Testis (tissue), 2 donors: ENCODE data around the gene TOGARAM1.

ENCODE experiments used
- POLR2A ChIP-seq: fragments of 450-650 bp; IDR thresholded peaks from one replicate; pipeline ENCODE4 v1.6.1; 2017; ENCODE audit warnings: antibody characterized with exemption, mild to moderate bottlenecking, moderate library complexity
- TF ChIP-seq, protein P1 (sequence below), 3 experiments: fragments of 450-650 bp in 2 of 3; fragments of 200-600 bp in 1 of 3; sonication (generic) in 1 of 3; IDR thresholded peaks; one replicate each; pipeline ENCODE4 v1.5.1; 2016 to 2019; ENCODE audit warnings: antibody characterized with exemption in 3 of 3, mild to moderate bottlenecking in 2 of 3, moderate library complexity in 1 of 3

GRCh38 chr14:45015133-45015532 is 53.1 kb downstream of the TOGARAM1 start:
- TF ChIP-seq, protein P1, sequence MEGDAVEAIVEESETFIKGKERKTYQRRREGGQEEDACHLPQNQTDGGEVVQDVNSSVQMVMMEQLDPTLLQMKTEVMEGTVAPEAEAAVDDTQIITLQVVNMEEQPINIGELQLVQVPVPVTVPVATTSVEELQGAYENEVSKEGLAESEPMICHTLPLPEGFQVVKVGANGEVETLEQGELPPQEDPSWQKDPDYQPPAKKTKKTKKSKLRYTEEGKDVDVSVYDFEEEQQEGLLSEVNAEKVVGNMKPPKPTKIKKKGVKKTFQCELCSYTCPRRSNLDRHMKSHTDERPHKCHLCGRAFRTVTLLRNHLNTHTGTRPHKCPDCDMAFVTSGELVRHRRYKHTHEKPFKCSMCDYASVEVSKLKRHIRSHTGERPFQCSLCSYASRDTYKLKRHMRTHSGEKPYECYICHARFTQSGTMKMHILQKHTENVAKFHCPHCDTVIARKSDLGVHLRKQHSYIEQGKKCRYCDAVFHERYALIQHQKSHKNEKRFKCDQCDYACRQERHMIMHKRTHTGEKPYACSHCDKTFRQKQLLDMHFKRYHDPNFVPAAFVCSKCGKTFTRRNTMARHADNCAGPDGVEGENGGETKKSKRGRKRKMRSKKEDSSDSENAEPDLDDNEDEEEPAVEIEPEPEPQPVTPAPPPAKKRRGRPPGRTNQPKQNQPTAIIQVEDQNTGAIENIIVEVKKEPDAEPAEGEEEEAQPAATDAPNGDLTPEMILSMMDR (IDR thresholded peaks at IDR 0.05) = no peak
- no peak for TF ChIP-seq POLR2A
